Neural cell (in vitro differentiated cells): ENCODE measurements around the gene COL23A1. TPM values are rescaled to one million over a fixed set of nuclear protein-coding genes. Genes with fewer than 3 reads are reported as not detected.

ENCODE experiments used
- H2AFZ ChIP-seq: fragments of 200-600, 300-800 bp; sonication (generic), shearing (Covaris generic); 2 replicates; pipeline ENCODE4 v1.6.0; 2014; ENCODE audit warnings: low read depth, mild to moderate bottlenecking, antibody characterized with exemption, low read length, moderate library complexity
- H3F3A ChIP-seq: fragments of 200-600 bp; shearing (Covaris generic); 2 replicates; pipeline ENCODE4 v1.6.1; 2016; ENCODE audit warnings: mild to moderate bottlenecking, moderate library complexity, mixed read lengths, antibody characterized with exemption, low read length; ENCODE audit not compliant: insufficient read depth, poor library complexity, severe bottlenecking
- H3K27ac ChIP-seq: fragments of 200-600, 300-800 bp; sonication (generic), shearing (Covaris generic); 2 replicates; pipeline ENCODE4 v1.5.1; 2014; ENCODE audit warnings: mild to moderate bottlenecking, low read length, moderate library complexity
- H3K27me3 ChIP-seq: fragments of 300-800, 200-600 bp; sonication (generic), shearing (Covaris generic); 2 replicates; pipeline ENCODE4 v1.6.0; 2014; ENCODE audit warnings: mild to moderate bottlenecking, low read depth, low read length, moderate library complexity; ENCODE audit not compliant: insufficient read depth
- H3K36me3 ChIP-seq: fragments of 300-800, 200-600 bp; sonication (generic), shearing (Covaris generic); 2 replicates; pipeline ENCODE4 v1.5.1; 2014; ENCODE audit warnings: mild to moderate bottlenecking, antibody characterized with exemption, low read length, moderate library complexity; ENCODE audit not compliant: insufficient read depth
- H3K4me2 ChIP-seq: fragments of 300-800, 200-600 bp; sonication (generic), shearing (Covaris generic); 2 replicates; pipeline ENCODE4 v1.6.0; 2014; ENCODE audit warnings: mild to moderate bottlenecking, low read length
- H3K4me3 ChIP-seq: fragments of 300-800, 200-600 bp; sonication (generic), shearing (Covaris generic); 2 replicates; pipeline ENCODE4 v1.5.1; 2014; ENCODE audit warnings: mild to moderate bottlenecking, low read length, moderate library complexity
- H3K79me2 ChIP-seq: fragments of 200-600 bp; shearing (Covaris generic); replicated peaks from 2 replicates; pipeline ENCODE4 v1.6.0; 2014; ENCODE audit warnings: mild to moderate bottlenecking, low read length, moderate library complexity; ENCODE audit not compliant: insufficient read depth
- H3K9ac ChIP-seq: fragments of 300-800, 200-600 bp; sonication (generic), shearing (Covaris generic); 2 replicates; pipeline ENCODE4 v1.6.1; 2016; ENCODE audit warnings: mild to moderate bottlenecking, low read length, mixed read lengths
- H3K9me2 ChIP-seq: fragments of 200-600 bp; shearing (Covaris generic); 2 replicates; pipeline ENCODE4 v1.6.1; 2016; ENCODE audit warnings: mild to moderate bottlenecking, low read length, mixed read lengths; ENCODE audit not compliant: insufficient read depth
- H3K9me3 ChIP-seq: fragments of 200-600, 300-800 bp; sonication (generic), shearing (Covaris generic); 2 replicates; pipeline ENCODE4 v1.6.1; 2016; ENCODE audit warnings: mild to moderate bottlenecking, mixed run types, low read length, moderate library complexity, mixed read lengths
- H4K20me1 ChIP-seq: fragments of 200-600 bp; shearing (Covaris generic); 2 replicates; pipeline ENCODE4 v1.6.1; 2016; ENCODE audit warnings: mild to moderate bottlenecking, mixed run types; ENCODE audit not compliant: insufficient read depth
- CTCF ChIP-seq: fragments of 450-650 bp; IDR thresholded peaks from 2 replicates; pipeline ENCODE4 v1.5.1; 2014; ENCODE audit warnings: antibody characterized with exemption, mild to moderate bottlenecking, moderate library complexity; ENCODE audit not compliant: poor library complexity, severe bottlenecking
- EP300 ChIP-seq: fragments of 450-650 bp; conservative IDR thresholded peaks from 2 replicates; pipeline ENCODE4 v1.6.1; 2014; ENCODE audit warnings: antibody characterized with exemption, mild to moderate bottlenecking, moderate library complexity; ENCODE audit not compliant: poor library complexity, severe bottlenecking
- EZH2 ChIP-seq: fragments of 200-600, 300-800 bp; shearing (Covaris generic), sonication (generic); IDR thresholded peaks from 2 replicates; pipeline ENCODE4 v1.6.1; 2014; ENCODE audit warnings: antibody characterized with exemption, low read length, borderline replicate concordance, mild to moderate bottlenecking; ENCODE audit not compliant: insufficient read depth, poor library complexity, severe bottlenecking
- MXI1 ChIP-seq: fragments of 450-650 bp; conservative IDR thresholded peaks from 2 replicates; pipeline ENCODE4 v1.6.1; 2014; ENCODE audit warnings: antibody characterized with exemption, mild to moderate bottlenecking; ENCODE audit not compliant: poor library complexity, severe bottlenecking
- POLR2AphosphoS5 ChIP-seq: IDR thresholded peaks from 2 replicates; pipeline ENCODE4 v1.6.1; 2012
- RAD21 ChIP-seq: fragments of 450-650 bp; conservative IDR thresholded peaks from 2 replicates; pipeline ENCODE4 v1.6.1; 2014; ENCODE audit warnings: antibody characterized with exemption, mild to moderate bottlenecking, moderate library complexity
- REST ChIP-seq: IDR thresholded peaks from 2 replicates; pipeline ENCODE4 v1.6.1; 2012; ENCODE audit warnings: borderline replicate concordance
- SMC3 ChIP-seq: fragments of 450-650 bp; conservative IDR thresholded peaks from 2 replicates; pipeline ENCODE4 v1.6.1; 2014; ENCODE audit warnings: antibody characterized with exemption, mild to moderate bottlenecking, moderate library complexity; ENCODE audit not compliant: poor library complexity
- TAF1 ChIP-seq: IDR thresholded peaks from 2 replicates; pipeline ENCODE4 v1.6.1; 2012; ENCODE audit warnings: low read depth
- polyA plus RNA-seq: library from polyadenylated mRNA; depleted of rRNA; stranded (reverse); fragments of >200 nt; gene quantifications from 2 replicates; pipeline ENCODE4 v1.2.3, GENCODE V29; 2014

COL23A1 gene
- polyA plus RNA-seq, 1 donor from 2014 or later = not detected

DNA sequence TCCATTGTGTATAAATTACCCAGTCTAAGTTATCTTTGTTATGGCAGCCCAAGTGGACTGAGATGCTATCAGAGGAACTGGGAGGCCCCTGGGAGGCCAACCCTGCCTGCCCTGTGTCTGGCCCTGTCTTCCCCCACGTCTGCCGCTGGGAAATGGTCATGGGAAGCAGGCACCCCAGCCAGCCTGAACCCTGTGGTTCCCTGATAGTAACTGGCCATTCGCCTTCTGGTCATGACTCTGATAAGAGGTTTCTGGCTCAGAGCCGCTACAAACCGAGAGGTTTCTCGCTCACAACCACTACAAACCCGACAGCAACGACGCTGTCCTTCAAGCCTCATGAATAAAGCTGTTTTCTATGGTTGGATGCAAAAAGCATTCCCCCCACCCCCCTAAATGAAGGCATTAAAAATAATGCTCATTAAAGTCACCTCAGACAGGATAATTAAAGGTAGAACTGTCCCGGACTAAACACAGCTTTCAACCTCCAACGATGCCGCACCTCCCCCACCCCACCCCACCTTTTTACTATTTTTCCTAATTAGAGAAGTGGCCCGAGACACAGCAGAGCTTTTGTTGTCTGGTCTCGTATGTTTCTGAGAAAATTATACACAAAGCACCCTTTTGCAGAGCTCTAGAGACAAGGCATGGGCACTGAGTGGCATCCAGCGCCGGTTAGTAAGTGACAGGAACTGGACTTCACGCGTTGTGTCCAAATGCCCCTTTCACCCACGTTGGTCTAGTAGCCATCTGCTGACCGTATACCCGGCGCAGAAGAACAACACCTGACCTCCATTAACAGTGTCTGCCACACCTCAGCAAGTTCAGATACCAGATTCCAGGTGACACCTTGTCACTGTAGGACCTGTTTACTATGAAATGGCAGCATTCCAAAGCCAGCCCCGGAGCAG, 140.8 kb downstream of the COL23A1 start:
- Histone ChIP-seq H3K27ac (no peak overlapping the region), H3K4me3 (no peak overlapping the region), H3K4me2 (no peak overlapping the region), H4K20me1 (no peaks in the 10 kb centered on the region), H3K9ac (no peak overlapping the region), H3K79me2 (no peaks in the 10 kb centered on the region), H3K9me3 (no peaks in the 10 kb centered on the region), H3K9me2 (no peaks in the 10 kb centered on the region), H2AFZ (no peak overlapping the region), H3K36me3 (no peaks in the 10 kb centered on the region), H3F3A (no peaks in the 10 kb centered on the region), H3K27me3 (no peaks in the 10 kb centered on the region)
- TF ChIP-seq MXI1 (no peak), POLR2AphosphoS5 (no peak), SMC3 (no peak), EZH2 (no peak), RAD21 (no peak), CTCF (no peak), REST (no peak), TAF1 (no peak), EP300 (no peak)

- H3K36me3 ChIP-seq = no peaks in the 10 kb centered on the region
- H3K27ac ChIP-seq = no peak overlapping the region
- no peak overlapping the region for H2AFZ ChIP-seq
- no peak overlapping the region for H3K4me2 ChIP-seq
- no peaks in the 10 kb centered on the region for H3K9me2 ChIP-seq
- no peak overlapping the region for H3K9ac ChIP-seq
- no peaks in the 10 kb centered on the region for H3K9me3 ChIP-seq
- no peaks in the 10 kb centered on the region for H3F3A ChIP-seq
- H3K4me3 ChIP-seq = no peak overlapping the region
- H3K27me3 ChIP-seq = no peaks in the 10 kb centered on the region
- TF ChIP-seq EZH2 (no peak), RAD21 (no peak), REST (no peak), POLR2AphosphoS5 (no peak), TAF1 (no peak), CTCF (no peak), MXI1 (no peak), SMC3 (no peak), EP300 (no peak)
- no peaks in the 10 kb centered on the region for H4K20me1 ChIP-seq
- H3K79me2 ChIP-seq = no peaks in the 10 kb centered on the region
Observed at GRCh38 chr5:178445534-178445933, 144.7 kb downstream of the COL23A1 start.
